OCI-LY1 (cell line): ENCODE results near the gene SIAH1.

Experiments
- H2AFZ ChIP-seq: fragments of 200-600 bp; sonication (generic), shearing (Covaris generic); 2 replicates; pipeline ENCODE4 v1.6.0; 2014; ENCODE audit warnings: antibody characterized with exemption, mild to moderate bottlenecking, low read length
- H3F3A ChIP-seq: fragments of 200-600 bp; sonication (generic), shearing (Covaris generic); 2 replicates; pipeline ENCODE4 v1.6.0; 2014; ENCODE audit warnings: mild to moderate bottlenecking, antibody characterized with exemption, low read length, moderate library complexity; ENCODE audit not compliant: insufficient read depth
- H3K27ac ChIP-seq: fragments of 200-600 bp; sonication (generic); 2 replicates; pipeline ENCODE4 v1.5.1; 2014; ENCODE audit warnings: low read length, mixed run types, mild to moderate bottlenecking, low read depth; ENCODE audit not compliant: poor library complexity, severe bottlenecking
- H3K27me3 ChIP-seq: fragments of 200-600 bp; sonication (generic); 2 replicates; pipeline ENCODE4 v1.6.0; 2014; ENCODE audit warnings: antibody characterized with exemption, mild to moderate bottlenecking, low read length, moderate library complexity; ENCODE audit not compliant: insufficient read depth
- H3K36me3 ChIP-seq: fragments of 200-600 bp; sonication (generic); 2 replicates; pipeline ENCODE4 v1.6.1; 2014; ENCODE audit warnings: mild to moderate bottlenecking, antibody characterized with exemption, low read length, moderate library complexity, mixed read lengths; ENCODE audit not compliant: insufficient read depth
- H3K4me1 ChIP-seq: fragments of 200-600 bp; sonication (generic); 2 replicates; pipeline ENCODE4 v1.5.1; 2014; ENCODE audit warnings: mild to moderate bottlenecking, low read length, moderate library complexity; ENCODE audit not compliant: insufficient read depth, severe bottlenecking
- H3K4me2 ChIP-seq: fragments of 200-600 bp; sonication (generic), shearing (Covaris generic); 2 replicates; pipeline ENCODE4 v1.6.1; 2014; ENCODE audit warnings: low read length
- H3K4me3 ChIP-seq: fragments of 200-600 bp; sonication (generic); 2 replicates; pipeline ENCODE4 v1.5.1; 2014; ENCODE audit warnings: low read length, low read depth, mild to moderate bottlenecking, mixed read lengths; ENCODE audit not compliant: poor library complexity, severe bottlenecking
- H3K79me2 ChIP-seq: fragments of 200-600 bp; shearing (Covaris generic); 2 replicates; pipeline ENCODE4 v1.6.1; 2016; ENCODE audit warnings: mixed run types, low read length, mixed read lengths; ENCODE audit not compliant: insufficient read depth
- H3K9ac ChIP-seq: fragments of 200-600 bp; sonication (generic), shearing (Covaris generic); 2 replicates; pipeline ENCODE4 v1.6.1; 2014; ENCODE audit warnings: mild to moderate bottlenecking, low read length, mixed read lengths
- H3K9me2 ChIP-seq: fragments of 200-600 bp; sonication (generic), shearing (Covaris generic); 2 replicates; pipeline ENCODE4 v1.6.1; 2014; ENCODE audit warnings: low read depth, mild to moderate bottlenecking, low read length, mixed read lengths
- H3K9me3 ChIP-seq: fragments of 200-600 bp; shearing (Covaris generic); 2 replicates; pipeline ENCODE4 v1.6.1; 2014; ENCODE audit warnings: low read length, mixed read lengths
- H4K20me1 ChIP-seq: fragments of 200-600 bp; sonication (generic), shearing (Covaris generic); 2 replicates; pipeline ENCODE4 v1.6.0; 2016; ENCODE audit warnings: mild to moderate bottlenecking, low read length; ENCODE audit not compliant: insufficient read depth
- CTCF ChIP-seq: fragments of 200-600 bp; sonication (generic), shearing (Covaris generic); IDR thresholded peaks from 2 replicates; pipeline ENCODE4 v1.5.1; 2017; ENCODE audit warnings: mild to moderate bottlenecking, antibody characterized with exemption, low read length, moderate library complexity, mixed read lengths
- EZH2 ChIP-seq: fragments of 200-600 bp; sonication (generic), shearing (Covaris generic); IDR thresholded peaks from 2 replicates; pipeline ENCODE4 v1.8.0; 2017; ENCODE audit warnings: borderline replicate concordance, mixed run types, mild to moderate bottlenecking, antibody characterized with exemption, low read length, moderate library complexity, mixed read lengths

The SIAH1 gene

GRCh38 chr16:48365025-48365600 is 20.1 kb downstream of the SIAH1 start:
- Histone ChIP-seq H3K9me3 (no peaks in the 10 kb centered on the region), H3F3A (no peaks in the 10 kb centered on the region), H3K27me3 (no peaks in the 10 kb centered on the region), H3K9me2 (no peaks in the 10 kb centered on the region), H3K4me3 (peak overlapping the region; percentile 72), H3K4me2 (peak overlapping the region; percentile 97), H3K9ac (peak overlapping the region; percentile 60; the same call in 1 of the 2 replicates), H2AFZ (no peak overlapping the region), H4K20me1 (no peaks in the 10 kb centered on the region), H3K79me2 (peaks cover 88% of the 10 kb centered on the region), H3K4me1 (peaks cover 42% of the 10 kb centered on the region), H3K27ac (no peak overlapping the region), H3K36me3 (peaks cover 12% of the 10 kb centered on the region)
- TF ChIP-seq EZH2 (no peak), CTCF (no peak)

GRCh38 chr16:48361540-48362144 is 23.6 kb downstream of the SIAH1 start:
- H3K27me3 ChIP-seq = no peaks in the 10 kb centered on the region
- H3K4me3 ChIP-seq = no peak overlapping the region
- no peak overlapping the region for H3K9ac ChIP-seq
- H3K9me3 ChIP-seq = no peaks in the 10 kb centered on the region
- H3F3A ChIP-seq = no peaks in the 10 kb centered on the region
- peaks cover 15% of the 10 kb centered on the region for H3K36me3 ChIP-seq
- no peaks in the 10 kb centered on the region for H4K20me1 ChIP-seq
- no peaks in the 10 kb centered on the region for H3K9me2 ChIP-seq
- H3K79me2 ChIP-seq = peaks cover 66% of the 10 kb centered on the region
- no peak overlapping the region for H2AFZ ChIP-seq
- peaks cover 41% of the 10 kb centered on the region for H3K4me1 ChIP-seq
- no peak overlapping the region for H3K4me2 ChIP-seq
- no peak for TF ChIP-seq CTCF
- TF ChIP-seq EZH2 = no peak
- no peak overlapping the region for H3K27ac ChIP-seq

DNA sequence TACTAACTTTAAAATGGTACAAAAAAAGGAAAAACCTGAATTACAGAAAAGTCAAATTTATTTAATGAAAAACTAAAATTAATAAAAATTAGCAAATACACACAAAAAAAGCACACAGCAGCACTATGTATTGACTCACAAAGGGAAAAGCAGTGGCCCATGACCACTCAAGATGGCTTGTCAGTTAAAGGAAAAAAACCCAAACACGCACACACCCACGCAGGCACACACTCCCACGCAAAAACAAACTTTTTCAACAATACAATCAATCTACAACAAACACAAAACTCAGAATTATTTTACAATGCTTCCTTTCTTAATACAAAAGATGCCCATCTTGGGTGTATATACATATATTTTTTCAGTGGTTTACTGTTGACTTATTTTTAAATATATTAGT is 24.2 kb downstream of the SIAH1 start:
- Histone ChIP-seq H3K9me3 (no peaks in the 10 kb centered on the region), H4K20me1 (no peaks in the 10 kb centered on the region), H3K27ac (no peak overlapping the region), H3K9me2 (no peaks in the 10 kb centered on the region), H3K4me2 (no peak overlapping the region), H3K36me3 (peaks cover 15% of the 10 kb centered on the region), H3K4me3 (no peak overlapping the region), H3K27me3 (no peaks in the 10 kb centered on the region), H3F3A (no peaks in the 10 kb centered on the region), H3K79me2 (peaks cover 60% of the 10 kb centered on the region), H3K9ac (no peak overlapping the region), H2AFZ (no peak overlapping the region), H3K4me1 (peaks cover 41% of the 10 kb centered on the region)
- TF ChIP-seq EZH2 (no peak), CTCF (no peak)
